GM18868 (cell line): Measurements from ENCODE around the gene CRACDL.

Experiments used
- ATAC-seq: cut with Tn5 transposase; IDR thresholded peaks from one replicate; pipeline ENCODE4 v1.9.1; 2021; ENCODE audit warnings: mild to moderate bottlenecking, moderate library complexity; ENCODE audit not compliant: unreplicated experiment

CRACDL gene

DNA sequence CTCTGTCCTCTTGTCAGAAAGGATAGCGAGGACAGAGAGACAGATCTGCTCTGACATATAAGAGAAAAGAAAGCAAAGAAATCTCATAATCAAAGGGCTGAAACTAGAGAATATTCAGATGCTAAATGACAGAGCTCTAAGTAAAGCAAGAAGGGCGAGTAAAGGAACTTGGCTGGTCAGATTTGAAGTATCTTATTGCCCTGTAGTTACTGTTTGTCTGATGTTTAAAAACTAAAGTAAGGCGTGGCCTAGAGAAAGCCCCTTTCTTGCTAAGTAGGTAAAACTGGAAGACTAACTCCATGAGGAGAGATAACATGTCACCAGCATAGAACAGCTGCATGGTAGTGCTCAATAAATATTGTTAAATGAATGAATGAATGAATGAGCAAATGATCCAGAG is 70.0 kb downstream of the CRACDL start:
- no peak for ATAC-seq

DNA sequence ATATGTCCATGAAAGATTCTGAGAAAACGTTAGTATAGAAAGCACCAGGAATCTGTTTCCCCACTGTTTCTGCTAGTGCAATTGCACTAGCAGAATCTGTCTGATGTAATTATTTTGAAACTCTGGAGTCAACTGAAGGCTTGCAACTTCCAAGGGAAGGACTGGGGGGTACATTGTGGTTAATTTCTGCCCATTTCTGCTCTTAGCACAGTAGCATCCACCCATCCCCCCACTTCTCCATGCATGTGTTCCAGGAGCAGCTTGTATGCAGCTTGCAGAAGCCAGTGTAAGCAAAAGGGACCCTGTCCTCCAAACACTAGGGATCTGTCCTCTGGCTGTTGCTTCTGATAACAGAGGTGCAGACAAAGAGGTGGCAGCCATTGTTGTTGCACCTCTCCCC is 74.4 kb downstream of the CRACDL start:
- ATAC-seq = no peak

DNA sequence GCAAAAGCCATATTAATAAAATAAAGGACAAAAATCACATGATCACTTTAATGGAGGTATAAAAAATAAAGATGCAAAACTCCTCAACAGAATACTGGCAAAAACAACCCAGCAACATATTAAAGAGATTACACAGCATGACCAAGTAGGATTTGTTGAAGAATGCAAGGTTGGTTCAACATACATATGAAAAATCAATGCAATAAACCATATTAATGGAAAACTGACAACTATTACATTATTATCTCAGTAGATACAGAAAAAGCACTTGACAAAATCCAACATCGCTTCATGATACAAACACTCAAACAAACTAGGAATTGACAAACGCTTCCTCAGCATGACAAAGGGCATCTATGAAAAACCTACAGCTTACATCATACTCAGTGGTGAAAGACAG is 76.7 kb downstream of the CRACDL start:
- no peak for ATAC-seq

DNA sequence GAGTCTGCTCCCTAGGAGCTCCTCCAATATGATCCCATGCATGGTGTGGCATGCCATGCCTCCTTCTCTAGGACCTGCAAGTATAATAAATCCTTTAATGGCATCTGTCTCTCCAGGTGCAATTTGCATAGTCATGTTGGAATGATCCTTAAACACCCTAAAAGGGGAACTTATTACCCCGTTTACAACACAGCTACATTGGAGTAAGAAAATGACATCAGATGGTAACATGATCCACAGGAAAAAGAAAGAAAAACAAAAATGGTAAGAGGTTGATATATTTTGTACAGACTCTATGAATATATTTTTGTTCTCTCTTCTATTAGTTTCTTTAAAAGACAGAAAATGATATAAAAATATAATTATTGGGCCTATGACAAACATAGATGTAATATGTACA is 79.0 kb downstream of the CRACDL start:
- no peak for ATAC-seq

DNA sequence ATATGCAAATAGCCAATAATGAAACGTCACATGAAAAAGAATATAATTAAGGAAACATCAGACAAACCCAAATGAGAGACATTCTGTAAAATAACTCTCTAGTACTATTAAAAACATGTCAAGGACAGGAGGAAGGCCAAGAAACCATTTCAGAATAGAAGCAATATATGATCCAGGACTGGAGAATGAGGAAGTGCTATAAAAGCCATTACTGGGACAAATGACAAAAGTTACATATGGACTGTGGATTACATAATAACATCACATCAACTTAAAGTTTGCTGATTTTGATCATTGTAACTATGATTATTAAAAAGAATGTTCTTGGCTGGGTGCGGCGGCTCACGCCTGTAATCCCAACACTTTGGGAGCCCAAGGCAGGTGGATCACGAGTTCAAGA is 81.3 kb downstream of the CRACDL start:
- no peak for ATAC-seq

DNA sequence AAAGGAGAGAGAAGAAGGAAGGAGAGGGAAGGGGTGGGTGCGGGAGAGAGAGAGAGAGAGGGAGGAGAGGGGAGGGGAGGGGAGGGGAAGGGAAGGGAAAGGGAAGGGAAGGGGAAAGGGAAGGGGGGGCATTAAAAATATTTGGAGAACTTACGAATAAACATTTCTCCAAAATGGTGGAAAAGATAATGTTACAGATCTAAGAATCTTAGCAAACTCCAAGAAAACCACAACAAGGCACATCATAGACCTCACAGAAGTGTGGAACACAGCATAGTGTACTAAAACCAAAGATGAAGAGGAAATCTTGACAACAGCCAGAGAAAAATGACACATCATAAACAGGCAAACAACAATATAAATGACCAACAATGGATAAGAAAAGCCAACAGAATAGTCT is 83.1 kb downstream of the CRACDL start:
- ATAC-seq = no peak

DNA sequence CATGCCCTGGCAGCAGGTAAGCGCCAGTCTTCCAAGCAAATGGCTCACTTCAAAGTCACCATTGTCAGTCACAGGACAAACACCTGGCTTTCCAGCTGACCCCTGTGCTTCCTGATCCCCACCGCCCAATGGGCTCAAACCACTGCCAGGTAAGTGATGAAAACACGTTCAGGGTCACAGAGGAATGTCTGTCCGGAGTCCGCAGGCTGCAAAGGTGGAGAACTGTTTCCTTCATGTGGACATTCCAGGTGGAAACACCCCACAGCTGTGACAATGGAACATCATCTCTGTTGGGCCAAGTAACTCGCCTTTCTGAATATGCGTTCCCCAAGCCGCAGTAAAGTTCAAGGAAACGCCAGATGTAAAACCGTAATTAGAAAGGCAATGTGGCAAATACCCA is 86.0 kb downstream of the CRACDL start:
- ATAC-seq = no peak

DNA sequence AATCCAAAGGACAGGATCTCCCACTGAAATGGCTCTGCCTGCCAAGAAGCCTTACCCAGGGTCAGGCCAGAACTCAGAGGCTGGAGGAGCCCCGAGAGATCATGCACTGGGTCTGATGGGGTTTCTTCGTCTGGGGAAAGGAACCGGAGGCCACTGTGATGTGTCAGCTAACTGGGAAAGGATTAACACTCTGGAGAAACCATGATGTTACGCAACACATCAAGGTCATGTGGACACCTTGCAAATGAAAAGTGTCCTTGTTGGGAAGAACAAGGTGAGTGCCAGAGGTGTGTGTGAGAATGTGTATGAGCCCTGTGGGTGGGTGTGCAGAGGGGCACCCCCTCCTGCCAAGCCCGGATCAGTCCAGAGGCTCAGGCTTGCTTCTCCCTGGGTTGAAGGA is 86.9 kb downstream of the CRACDL start:
- no peak for ATAC-seq

DNA sequence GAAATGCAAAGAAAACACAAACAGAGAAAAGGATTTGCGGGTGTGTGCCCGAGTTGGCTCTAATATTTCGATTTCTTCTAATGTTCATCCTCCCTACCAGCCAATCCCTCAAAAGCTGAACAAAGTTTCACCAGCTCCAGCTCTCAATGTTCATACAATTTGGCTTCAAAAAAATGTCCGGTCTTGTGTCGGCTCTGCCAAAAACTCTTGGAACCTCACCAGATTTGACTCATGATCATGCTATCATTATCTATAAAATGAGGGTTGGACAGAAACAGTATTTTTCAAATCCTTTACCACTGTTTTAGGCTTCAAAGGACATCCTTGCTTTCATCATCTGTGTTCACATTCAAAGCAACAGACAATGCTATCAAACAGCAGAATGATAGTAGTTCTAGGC is 88.2 kb downstream of the CRACDL start:
- no peak for ATAC-seq

DNA sequence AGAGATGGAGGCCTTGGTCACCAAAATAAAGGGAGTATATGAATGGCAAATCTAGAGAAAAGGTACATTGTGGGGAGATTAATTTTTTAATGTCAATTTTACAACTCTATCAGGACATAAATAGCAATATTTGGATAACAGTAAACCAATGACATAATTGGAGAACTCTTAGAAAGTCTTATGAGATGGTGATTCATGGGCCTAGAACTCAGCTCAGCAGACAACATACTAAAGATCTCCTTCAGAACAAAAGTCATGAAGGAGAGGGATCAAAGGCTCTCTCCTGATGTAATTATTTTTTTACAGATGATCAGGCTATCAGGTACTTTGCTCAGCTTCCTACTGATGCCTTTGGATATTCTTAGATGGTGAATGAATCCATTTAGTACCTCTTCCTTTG is 90.0 kb downstream of the CRACDL start:
- ATAC-seq = no peak

DNA sequence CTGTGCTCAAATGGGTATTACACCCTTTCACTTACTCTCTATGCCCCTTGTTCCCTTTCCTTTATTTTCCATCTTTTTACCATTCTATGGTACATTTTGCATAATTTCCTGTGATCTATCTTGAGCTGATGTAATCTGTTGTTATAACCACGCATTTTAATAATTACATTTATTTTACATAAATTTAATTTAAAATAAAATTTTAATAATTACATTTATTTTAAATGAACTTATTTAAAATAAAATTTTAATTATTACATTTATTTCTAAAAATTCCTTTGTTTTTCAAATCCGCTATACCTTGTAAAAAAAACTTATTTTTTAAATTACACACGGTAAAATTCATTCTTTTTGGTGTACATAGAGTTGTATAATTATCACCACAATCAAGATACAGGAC is 93.9 kb downstream of the CRACDL start:
- ATAC-seq = no peak

DNA sequence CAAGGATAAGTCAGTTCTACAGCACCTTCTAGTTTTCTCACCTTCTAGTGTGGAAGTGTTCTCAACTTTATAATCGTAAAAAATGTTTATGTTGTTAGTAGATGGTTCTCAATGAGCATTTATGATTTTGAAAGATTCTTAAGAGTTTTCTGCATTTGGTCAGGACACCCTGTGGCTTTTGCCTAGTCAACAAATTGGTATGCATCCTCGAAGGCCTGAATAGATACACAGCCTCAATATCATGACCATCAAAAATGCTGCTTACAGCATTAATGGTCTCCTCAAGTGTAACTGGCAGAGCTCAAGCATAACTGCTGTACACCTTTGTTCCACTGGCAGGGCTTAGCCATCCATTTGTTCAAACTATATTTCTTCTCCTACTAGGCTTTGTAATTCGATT is 96.7 kb downstream of the CRACDL start:
- ATAC-seq = no peak

DNA sequence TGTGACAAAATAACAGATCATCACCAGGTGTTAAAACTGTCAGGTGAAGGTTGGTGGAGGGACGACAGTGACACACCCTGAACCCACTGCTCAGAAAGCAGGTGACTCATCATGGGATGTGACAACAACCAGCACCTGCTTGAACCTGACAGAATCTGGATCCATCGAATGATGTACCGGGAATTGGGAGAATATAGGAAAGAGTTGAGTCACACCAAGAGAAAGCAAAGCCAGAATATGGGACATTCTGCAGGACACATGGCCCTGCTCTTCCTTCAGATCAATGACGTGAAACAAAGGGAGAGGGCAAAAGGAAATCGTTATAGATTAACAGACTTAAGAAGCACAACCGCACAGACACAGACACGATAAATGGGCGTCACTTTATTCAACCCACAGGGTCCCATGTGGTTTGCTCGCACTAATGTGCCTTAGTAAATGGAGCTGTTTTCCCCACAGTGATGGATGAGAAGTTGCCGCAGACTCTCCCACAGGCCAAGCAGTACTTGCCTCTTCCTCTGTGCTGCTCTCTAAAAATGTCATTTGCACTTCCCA is 100.1 kb downstream of the CRACDL start:
- ATAC-seq = no peak

DNA sequence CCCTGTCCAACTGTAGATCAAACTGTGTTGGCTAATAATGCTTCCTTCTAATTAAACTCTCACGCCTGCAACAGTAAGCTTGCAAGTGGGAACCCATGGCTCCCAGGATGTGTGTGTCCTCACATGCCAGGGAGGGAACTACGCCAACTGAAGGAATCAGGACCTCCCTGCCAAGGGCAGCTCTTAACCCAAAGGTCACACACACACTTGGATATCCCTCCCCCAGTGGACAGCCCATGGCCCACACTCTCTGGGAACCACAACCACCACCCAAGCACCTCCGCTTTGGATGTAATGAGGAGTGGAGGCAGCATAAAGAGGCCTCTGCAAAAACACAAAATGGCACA is 102.1 kb downstream of the CRACDL start:
- no peak for ATAC-seq

DNA sequence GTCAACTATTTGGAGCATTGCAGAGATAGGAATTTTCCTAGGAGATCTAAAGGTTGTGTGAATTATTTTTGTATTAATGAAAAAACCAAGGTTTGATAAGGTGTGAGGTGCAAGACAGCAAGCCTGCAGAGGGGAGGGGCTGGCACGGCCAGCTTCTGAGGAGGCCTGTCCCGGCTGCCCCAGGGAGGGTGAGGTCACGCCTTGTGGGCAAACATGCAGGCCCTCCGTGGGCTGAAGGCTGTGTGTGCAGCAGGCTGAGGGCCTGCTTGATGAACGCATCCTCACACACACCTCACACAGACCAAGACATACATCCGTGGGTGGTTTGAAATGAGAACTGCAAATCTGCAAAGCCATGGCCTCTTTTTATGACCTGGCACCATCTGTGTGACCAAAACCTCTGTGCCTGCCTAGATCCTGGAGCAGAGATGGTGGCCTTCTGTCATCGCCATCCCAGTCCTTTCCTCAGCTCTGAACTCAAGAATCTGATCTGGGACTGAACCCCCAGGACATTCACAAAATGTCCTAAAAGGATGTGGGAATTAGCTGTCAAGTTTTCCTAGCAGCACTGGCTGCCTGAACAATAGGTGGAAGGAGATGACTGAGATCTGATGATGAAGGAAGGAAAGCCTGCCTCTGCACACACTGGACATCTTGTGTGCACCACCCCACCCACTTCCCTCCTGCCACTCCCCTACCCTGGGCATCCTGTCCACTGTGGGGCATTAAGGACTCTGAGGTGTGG is 102.7 kb downstream of the CRACDL start:
- ATAC-seq = no peak

DNA sequence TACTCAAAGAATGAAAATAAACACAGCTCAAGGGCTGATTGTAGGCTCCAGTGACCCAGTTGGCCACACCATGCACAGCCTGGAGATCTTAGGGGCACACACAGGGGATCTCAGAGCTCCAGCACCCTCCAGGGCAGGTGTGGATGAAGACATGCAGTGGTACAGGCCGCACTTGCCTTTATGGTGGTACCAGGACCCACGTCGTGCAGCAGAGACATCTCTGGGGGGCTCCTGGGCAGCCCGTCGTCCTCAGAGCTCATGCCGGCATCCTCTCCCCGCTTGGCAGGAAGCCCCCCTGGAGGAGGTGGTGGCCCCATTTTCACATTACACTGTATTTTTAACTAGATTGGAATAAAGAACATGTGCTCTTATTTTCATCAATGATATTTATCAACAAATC is 103.9 kb downstream of the CRACDL start:
- ATAC-seq = no peak

DNA sequence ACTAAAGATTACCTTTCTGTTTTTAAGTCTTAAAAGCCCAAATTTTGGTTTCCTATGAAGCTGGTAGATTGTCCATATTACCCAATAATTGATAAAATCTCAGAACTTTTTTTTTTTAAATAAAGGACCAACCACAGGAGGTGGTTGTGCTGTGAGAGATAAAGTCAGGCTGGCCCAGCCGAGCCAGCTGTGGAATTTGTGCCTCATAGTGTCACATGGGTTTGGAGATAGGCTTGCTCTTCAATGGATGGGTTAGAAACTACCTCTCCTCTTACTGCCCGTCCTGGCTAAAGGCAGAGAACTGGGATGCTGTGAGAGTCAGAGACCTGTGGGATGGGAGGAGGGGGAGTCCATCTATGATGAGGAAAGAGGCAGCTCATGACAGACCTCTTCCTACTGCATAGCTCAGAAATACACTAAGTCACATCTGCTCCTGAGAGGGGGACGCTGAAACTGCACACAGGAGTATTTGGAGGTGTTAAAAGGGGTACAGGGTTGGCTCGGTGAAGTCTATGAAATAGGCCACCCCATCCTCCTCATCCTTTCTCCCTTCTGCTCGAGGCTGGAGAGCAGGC is 105.4 kb downstream of the CRACDL start:
- ATAC-seq = no peak

DNA sequence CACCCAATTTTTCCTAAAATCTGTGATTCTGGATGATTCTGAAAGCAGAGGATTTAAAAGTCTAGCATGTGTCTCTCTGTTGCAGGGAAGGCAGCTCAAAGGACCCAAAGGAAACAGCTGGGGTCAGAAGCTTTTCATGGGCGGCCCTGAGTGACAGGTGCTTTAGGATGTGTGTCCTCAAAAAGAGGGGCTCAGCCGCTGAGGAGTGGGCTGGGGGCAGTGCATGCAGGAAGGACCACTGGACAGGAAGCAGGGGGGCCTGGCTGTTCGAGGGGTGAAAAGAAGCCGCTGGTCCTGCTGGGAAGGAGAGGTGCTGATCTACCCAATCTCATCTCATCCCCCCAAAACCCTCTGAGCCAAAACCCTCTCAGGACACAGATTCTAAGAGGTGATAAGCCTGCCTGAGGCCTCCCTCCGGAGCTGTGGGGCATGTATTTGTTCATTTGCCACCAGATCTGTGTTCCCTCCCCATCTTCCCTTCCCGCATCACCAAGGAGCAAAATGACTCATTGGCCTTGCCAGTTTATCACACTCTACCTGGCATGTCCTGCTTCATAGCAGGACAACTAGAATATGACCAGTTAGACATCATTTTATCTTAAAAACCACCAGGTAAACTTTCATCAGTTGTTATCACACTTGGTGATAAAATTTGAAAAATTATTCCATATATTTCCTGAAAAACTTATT is 106.3 kb downstream of the CRACDL start:
- ATAC-seq = no peak

DNA sequence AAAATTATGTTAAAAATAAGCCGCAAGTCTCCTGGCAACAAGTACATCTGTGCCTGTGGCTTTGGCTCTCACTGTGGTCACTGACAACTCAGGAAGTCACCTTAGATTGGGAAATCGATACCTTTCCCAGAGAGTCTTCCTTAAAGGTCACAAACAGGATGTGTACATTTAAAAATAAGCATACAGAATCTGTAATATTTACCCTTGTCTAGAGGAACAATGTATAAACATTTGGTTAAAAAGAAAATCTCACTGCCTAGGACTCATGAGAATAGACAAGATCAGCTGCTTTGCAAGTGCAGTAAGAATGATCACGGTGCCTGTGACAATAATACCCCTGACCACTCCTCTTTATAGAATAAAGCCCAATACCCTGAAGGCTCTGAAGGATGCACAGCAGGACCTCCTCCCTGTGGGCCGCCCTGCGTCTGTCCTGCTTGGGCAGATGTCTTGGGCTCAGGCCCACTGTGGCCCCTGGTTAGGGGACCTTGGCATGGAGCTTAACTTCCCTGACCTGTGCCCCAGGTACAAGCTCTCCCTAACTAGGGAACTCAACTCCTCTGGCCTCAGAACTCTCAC is 107.1 kb downstream of the CRACDL start:
- ATAC-seq = no peak

DNA sequence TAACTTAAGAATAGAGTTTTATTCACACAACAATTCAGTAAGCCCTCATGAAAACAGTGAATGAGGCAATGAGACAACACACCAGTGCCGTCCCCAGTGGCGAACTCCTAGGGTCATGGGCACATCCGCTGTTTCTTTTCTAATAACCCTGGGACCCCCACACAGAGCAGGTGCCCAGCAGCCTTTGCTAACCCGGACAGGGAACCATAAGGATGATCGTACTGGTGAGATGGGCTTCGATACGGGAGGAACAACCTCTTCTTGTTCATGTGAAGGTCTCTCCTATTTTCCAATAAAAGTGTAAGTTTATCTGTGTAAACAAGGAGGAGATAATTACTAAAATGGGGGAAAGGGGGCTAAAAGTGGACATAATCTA is 107.7 kb downstream of the CRACDL start:
- no peak for ATAC-seq

DNA sequence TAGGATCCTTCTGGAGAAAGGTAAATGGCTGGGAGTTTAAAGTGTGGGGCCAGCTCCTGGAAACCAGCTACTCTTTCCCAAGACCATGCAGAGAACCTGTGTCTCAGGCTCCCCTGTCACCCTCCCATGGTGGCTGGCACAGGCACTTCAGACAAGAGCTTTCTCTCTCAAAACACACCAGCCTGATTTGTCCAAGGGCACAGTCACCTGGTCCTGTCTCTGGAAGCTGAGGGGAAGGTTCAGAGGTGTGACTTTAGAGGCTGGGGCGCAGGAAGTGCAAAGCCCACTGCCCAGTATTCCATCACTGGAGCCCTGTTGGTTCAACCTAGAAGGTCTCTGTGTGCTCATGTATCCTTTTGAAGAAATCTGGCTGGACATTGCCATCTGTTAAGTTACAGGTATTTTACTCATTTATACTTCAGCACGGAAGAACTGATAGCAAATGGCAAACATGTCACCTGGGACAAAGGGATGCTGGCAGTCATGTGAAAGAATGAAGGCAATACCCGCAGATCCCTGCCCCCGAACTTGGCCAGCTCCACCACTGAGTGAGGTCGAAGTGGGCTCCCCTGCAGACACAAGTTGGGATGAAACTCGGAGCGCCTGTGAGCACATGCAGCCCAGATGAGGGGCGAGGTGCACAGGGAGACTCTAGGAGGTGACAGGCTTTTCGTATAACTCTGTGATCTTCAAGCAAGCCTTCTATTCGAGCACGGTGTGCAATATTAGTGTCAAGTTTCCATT is 108.2 kb downstream of the CRACDL start:
- ATAC-seq = no peak
